Activated naive CD4-positive, alpha-beta T cell treated with anti-CD3 and anti-CD28 coated beads, Interleukin-2, amount 10 ng/mL, durations not matched to agents 7 days and 5 days (primary cell): ENCODE data around the gene SLC11A1.

ENCODE experiments used
- CTCF ChIA-PET: fragments of 350-600 bp; sonication (Branson Sonifier 250); formaldehyde crosslinking; loops from one replicate; lab custom pipeline; 2021; ENCODE audit warnings: antibody characterized with exemption; lab: Charles Lee
- DNase-seq: peaks from one replicate; pipeline ENCODE4 v3.0.0-alpha.2; 2020
- H3K27ac Mint-ChIP-seq: one replicate; pipeline ENCODE4 v1.8.0; 2021; ENCODE audit warnings: mild to moderate bottlenecking, moderate library complexity, mixed read lengths
- H3K27me3 Mint-ChIP-seq: one replicate; pipeline ENCODE4 v1.8.0; 2021; ENCODE audit warnings: mild to moderate bottlenecking, mixed read lengths
- H3K36me3 Mint-ChIP-seq: one replicate; pipeline ENCODE4 v1.8.0; 2021; ENCODE audit warnings: mixed read lengths
- H3K4me1 Mint-ChIP-seq: one replicate; pipeline ENCODE4 v1.8.0; 2021; ENCODE audit warnings: mixed read lengths
- H3K4me3 Mint-ChIP-seq: one replicate; pipeline ENCODE4 v1.8.0; 2021; ENCODE audit warnings: mild to moderate bottlenecking, moderate library complexity, mixed read lengths
- H3K9me3 Mint-ChIP-seq: one replicate; pipeline ENCODE4 v1.8.0; 2021; ENCODE audit warnings: mixed read lengths

Gene SLC11A1

GRCh38 chr2:218400167-218400929 lies 18.3 kb downstream of the SLC11A1 start:
- H3K27me3 Mint-ChIP-seq, result peaks cover 4% of the 10 kb centered on the region
- peak; percentile 62 for DNase-seq
- CTCF ChIA-PET, result interaction anchor here (0.8 to 1.3 kb wide), 3 partner anchors 42 to 103 kb away, joined by 3 to 4 read pairs (median 3); no protein-coding TSS in a partner anchor
- H3K36me3 Mint-ChIP-seq, result peaks cover 41% of the 10 kb centered on the region
- peak overlapping the region; percentile 96 for H3K4me3 Mint-ChIP-seq
- no peaks in the 10 kb centered on the region for H3K9me3 Mint-ChIP-seq
- H3K4me1 Mint-ChIP-seq, result peaks cover 52% of the 10 kb centered on the region
- peak overlapping the region; percentile 92 for H3K27ac Mint-ChIP-seq

GRCh38 chr2:218400930-218401881 lies 19.1 kb downstream of the SLC11A1 start:
- peak overlapping the region; percentile 96 for H3K4me3 Mint-ChIP-seq
- no peaks in the 10 kb centered on the region for H3K9me3 Mint-ChIP-seq
- CTCF ChIA-PET, result interaction anchor here (0.8 kb wide), 1 partner anchor 128 kb away, joined by 3 read pairs; no protein-coding TSS in a partner anchor
- no peak for DNase-seq
- peaks cover 44% of the 10 kb centered on the region for H3K36me3 Mint-ChIP-seq
- peak overlapping the region; percentile 80 for H3K27ac Mint-ChIP-seq
- H3K4me1 Mint-ChIP-seq, result peaks cover 55% of the 10 kb centered on the region
- peaks cover 4% of the 10 kb centered on the region for H3K27me3 Mint-ChIP-seq

- DNase-seq, result no peak
- H3K36me3 Mint-ChIP-seq, result peaks cover 44% of the 10 kb centered on the region
- peaks cover 58% of the 10 kb centered on the region for H3K4me1 Mint-ChIP-seq
- H3K4me3 Mint-ChIP-seq, result peak overlapping the region; percentile 96
- H3K27ac Mint-ChIP-seq, result peak overlapping the region; percentile 80
- CTCF ChIA-PET, result interaction anchor here (0.8 kb wide), 1 partner anchor 128 kb away, joined by 3 read pairs; no protein-coding TSS in a partner anchor
- H3K27me3 Mint-ChIP-seq, result peaks cover 4% of the 10 kb centered on the region
- no peaks in the 10 kb centered on the region for H3K9me3 Mint-ChIP-seq
Measured at GRCh38 chr2:218401890-218402289, 19.8 kb downstream of the SLC11A1 start.

- Mint-ChIP-seq H3K4me1 (peaks cover 63% of the 10 kb centered on the region), H3K27me3 (peaks cover 8% of the 10 kb centered on the region), H3K36me3 (peaks cover 43% of the 10 kb centered on the region), H3K4me3 (peak overlapping the region; percentile 45), H3K9me3 (no peaks in the 10 kb centered on the region), H3K27ac (no peak overlapping the region)
- CTCF ChIA-PET, result no interaction called here
- DNase-seq, result no peak
Measured at GRCh38 chr2:218402491-218402901, 20.4 kb downstream of the SLC11A1 start.

- no peak for DNase-seq
- peaks cover 63% of the 10 kb centered on the region for H3K4me1 Mint-ChIP-seq
- CTCF ChIA-PET, result no interaction called here
- peaks cover 39% of the 10 kb centered on the region for H3K36me3 Mint-ChIP-seq
- peak overlapping the region; percentile 49 for H3K4me3 Mint-ChIP-seq
- H3K27me3 Mint-ChIP-seq, result peaks cover 10% of the 10 kb centered on the region
- no peak overlapping the region for H3K27ac Mint-ChIP-seq
- no peaks in the 10 kb centered on the region for H3K9me3 Mint-ChIP-seq
Measured at GRCh38 chr2:218402911-218403411, 20.9 kb downstream of the SLC11A1 start.

- DNase-seq, result no peak
- H3K27ac Mint-ChIP-seq, result peak overlapping the region; percentile 3
- CTCF ChIA-PET, result interaction anchor here (0.6 kb wide), 1 partner anchor 280 kb away, joined by 4 read pairs; no protein-coding TSS in a partner anchor
- peaks cover 11% of the 10 kb centered on the region for H3K27me3 Mint-ChIP-seq
- H3K36me3 Mint-ChIP-seq, result peaks cover 39% of the 10 kb centered on the region
- H3K9me3 Mint-ChIP-seq, result no peaks in the 10 kb centered on the region
- H3K4me3 Mint-ChIP-seq, result peak overlapping the region; percentile 49
- peaks cover 67% of the 10 kb centered on the region for H3K4me1 Mint-ChIP-seq
Measured at GRCh38 chr2:218403810-218404209, 21.7 kb downstream of the SLC11A1 start.

GRCh38 chr2:218404351-218405085 lies 22.4 kb downstream of the SLC11A1 start:
- CTCF ChIA-PET, result interaction anchor here (0.6 to 1.2 kb wide), 4 partner anchors 7 to 279 kb away, joined by 3 to 4 read pairs (median 3); no protein-coding TSS in a partner anchor
- H3K27ac Mint-ChIP-seq, result peak overlapping the region; percentile 85
- no peak for DNase-seq
- H3K27me3 Mint-ChIP-seq, result peaks cover 11% of the 10 kb centered on the region
- no peaks in the 10 kb centered on the region for H3K9me3 Mint-ChIP-seq
- no peak overlapping the region for H3K4me3 Mint-ChIP-seq
- peaks cover 39% of the 10 kb centered on the region for H3K36me3 Mint-ChIP-seq
- peaks cover 67% of the 10 kb centered on the region for H3K4me1 Mint-ChIP-seq

- Mint-ChIP-seq H3K27ac (peak overlapping the region; percentile 85), H3K9me3 (no peaks in the 10 kb centered on the region), H3K27me3 (peaks cover 11% of the 10 kb centered on the region), H3K36me3 (peaks cover 37% of the 10 kb centered on the region), H3K4me3 (peak overlapping the region; percentile 64), H3K4me1 (peaks cover 67% of the 10 kb centered on the region)
- DNase-seq, result no peak
- CTCF ChIA-PET, result interaction anchor here (0.6 to 1.2 kb wide), 4 partner anchors 8 to 112 kb away, joined by 3 read pairs; no protein-coding TSS in a partner anchor
Measured at GRCh38 chr2:218405086-218405745, 23.1 kb downstream of the SLC11A1 start.

GRCh38 chr2:218405746-218406208 lies 23.7 kb downstream of the SLC11A1 start:
- peak overlapping the region; percentile 64 for H3K4me3 Mint-ChIP-seq
- H3K27ac Mint-ChIP-seq, result peak overlapping the region; percentile 85
- H3K36me3 Mint-ChIP-seq, result peaks cover 37% of the 10 kb centered on the region
- H3K4me1 Mint-ChIP-seq, result peaks cover 67% of the 10 kb centered on the region
- peak; percentile 59 for DNase-seq
- CTCF ChIA-PET, result interaction anchor here (0.6 to 0.9 kb wide), 4 partner anchors 8 to 133 kb away, joined by 3 to 4 read pairs (median 3); no protein-coding TSS in a partner anchor
- peaks cover 11% of the 10 kb centered on the region for H3K27me3 Mint-ChIP-seq
- H3K9me3 Mint-ChIP-seq, result no peaks in the 10 kb centered on the region

GRCh38 chr2:218406209-218406948 lies 24.3 kb downstream of the SLC11A1 start:
- H3K4me1 Mint-ChIP-seq, result peaks cover 63% of the 10 kb centered on the region
- DNase-seq, result peak; percentile 98

GRCh38 chr2:218406949-218407618 lies 25.0 kb downstream of the SLC11A1 start:
- H3K36me3 Mint-ChIP-seq, result peaks cover 28% of the 10 kb centered on the region
- peak; percentile 63 for DNase-seq
- H3K27me3 Mint-ChIP-seq, result peaks cover 13% of the 10 kb centered on the region
- H3K4me3 Mint-ChIP-seq, result peak overlapping the region; percentile 72
- peaks cover 58% of the 10 kb centered on the region for H3K4me1 Mint-ChIP-seq
- CTCF ChIA-PET, result interaction anchor here (1.4 to 1.5 kb wide), 2 partner anchors 59 to 175 kb away, joined by 3 to 7 read pairs; no protein-coding TSS in a partner anchor
- no peaks in the 10 kb centered on the region for H3K9me3 Mint-ChIP-seq
- H3K27ac Mint-ChIP-seq, result peak overlapping the region; percentile 91

More at GRCh38 chr2:218406209-218406948, 24.3 kb downstream of the SLC11A1 start:
- Mint-ChIP-seq H3K9me3 (no peaks in the 10 kb centered on the region), H3K4me3 (peak overlapping the region; percentile 72), H3K36me3 (peaks cover 33% of the 10 kb centered on the region), H3K27me3 (peaks cover 11% of the 10 kb centered on the region), H3K27ac (peak overlapping the region; percentile 91)
- CTCF ChIA-PET, result interaction anchor here (0.6 to 1.5 kb wide), 4 partner anchors 60 to 176 kb away, joined by 3 to 7 read pairs (median 4); no protein-coding TSS in a partner anchor
